ENCODE data around the gene FABP7. TPM values are rescaled to one million over a fixed set of nuclear protein-coding genes. Genes with fewer than 3 reads are reported as not detected.

Gene FABP7
- total RNA-seq, 2 experiments from 2014 or later, result not detected

GRCh38 chr6:122766256-122766655 lies 13.3 kb upstream of the FABP7 start:
- Mint-ChIP-seq H3K27me3 (ENCODE audit: low read depth) (peaks cover 11% of the 10 kb centered on the region), H3K4me3 (no peak overlapping the region), H3K9me3 (ENCODE audit: insufficient read depth) (no peaks in the 10 kb centered on the region), H3K4me1 (ENCODE audit: low read depth) (no peaks in the 10 kb centered on the region), H3K27ac (no peak overlapping the region), H3K36me3 (ENCODE audit: low read depth) (no peaks in the 10 kb centered on the region)
- no peak for ATAC-seq
- no peak for DNase-seq
- CTCF ChIA-PET, result no interaction called here
- POLR2A ChIA-PET, result no interaction called here

GRCh38 chr6:122770835-122771601 lies 8.5 kb upstream of the FABP7 start:
- no peaks in the 10 kb centered on the region for H3K36me3 Mint-ChIP-seq (ENCODE audit: low read depth)
- H3K27me3 Mint-ChIP-seq (ENCODE audit: low read depth), result peaks cover 20% of the 10 kb centered on the region
- no peaks in the 10 kb centered on the region for H3K4me1 Mint-ChIP-seq (ENCODE audit: low read depth)
- ChIA-PET CTCF (no interaction called here), POLR2A (no interaction called here)
- no peak for DNase-seq
- H3K4me3 Mint-ChIP-seq, result no peak overlapping the region
- no peak for ATAC-seq
- H3K9me3 Mint-ChIP-seq (ENCODE audit: insufficient read depth), result no peaks in the 10 kb centered on the region
- H3K27ac Mint-ChIP-seq, result no peak overlapping the region

- Mint-ChIP-seq H3K36me3 (ENCODE audit: low read depth) (no peaks in the 10 kb centered on the region), H3K9me3 (ENCODE audit: insufficient read depth) (no peaks in the 10 kb centered on the region), H3K4me1 (ENCODE audit: low read depth) (no peaks in the 10 kb centered on the region), H3K4me3 (no peak overlapping the region), H3K27me3 (ENCODE audit: low read depth) (peaks cover 18% of the 10 kb centered on the region), H3K27ac (no peak overlapping the region)
- DNase-seq (no peak), ATAC-seq (no peak)
- ChIA-PET POLR2A (no interaction called here), CTCF (no interaction called here)
Observed at GRCh38 chr6:122772724-122773415, 6.6 kb upstream of the FABP7 start.

GRCh38 chr6:122775975-122776374 lies 3.5 kb upstream of the FABP7 start:
- H3K4me3 Mint-ChIP-seq, result no peak overlapping the region
- no peaks in the 10 kb centered on the region for H3K9me3 Mint-ChIP-seq (ENCODE audit: insufficient read depth)
- DNase-seq (no peak), ATAC-seq (no peak)
- no peak overlapping the region for H3K27ac Mint-ChIP-seq
- no peaks in the 10 kb centered on the region for H3K4me1 Mint-ChIP-seq (ENCODE audit: low read depth)
- H3K27me3 Mint-ChIP-seq (ENCODE audit: low read depth), result peaks cover 32% of the 10 kb centered on the region
- H3K36me3 Mint-ChIP-seq (ENCODE audit: low read depth), result no peaks in the 10 kb centered on the region
- ChIA-PET POLR2A (no interaction called here), CTCF (no interaction called here)

- ChIA-PET CTCF (no interaction called here), POLR2A (no interaction called here)
- H3K27me3 Mint-ChIP-seq (ENCODE audit: low read depth), result peaks cover 27% of the 10 kb centered on the region
- H3K9me3 Mint-ChIP-seq (ENCODE audit: insufficient read depth), result no peaks in the 10 kb centered on the region
- DNase-seq (no peak), ATAC-seq (no peak)
- H3K4me1 Mint-ChIP-seq (ENCODE audit: low read depth), result no peaks in the 10 kb centered on the region
- H3K4me3 Mint-ChIP-seq, result no peak overlapping the region
- no peaks in the 10 kb centered on the region for H3K36me3 Mint-ChIP-seq (ENCODE audit: low read depth)
- H3K27ac Mint-ChIP-seq, result no peak overlapping the region
Observed at GRCh38 chr6:122778302-122778701, 1.2 kb upstream of the FABP7 start.

GRCh38 chr6:122778985-122779661 lies 393 bp upstream of the FABP7 start:
- H3K9me3 Mint-ChIP-seq (ENCODE audit: insufficient read depth), result no peaks in the 10 kb centered on the region
- H3K36me3 Mint-ChIP-seq (ENCODE audit: low read depth), result no peaks in the 10 kb centered on the region
- ChIA-PET CTCF (no interaction called here), POLR2A (no interaction called here)
- no peaks in the 10 kb centered on the region for H3K4me1 Mint-ChIP-seq (ENCODE audit: low read depth)
- peaks cover 31% of the 10 kb centered on the region for H3K27me3 Mint-ChIP-seq (ENCODE audit: low read depth)
- no peak overlapping the region for H3K4me3 Mint-ChIP-seq
- H3K27ac Mint-ChIP-seq, result no peak overlapping the region
- DNase-seq (no peak), ATAC-seq (no peak)

- ATAC-seq, result no peak
- POLR2A ChIA-PET, result no interaction called here
- CTCF ChIA-PET, result no interaction called here
- H3K4me3 Mint-ChIP-seq, result no peak overlapping the region
- peaks cover 31% of the 10 kb centered on the region for H3K27me3 Mint-ChIP-seq (ENCODE audit: low read depth)
- H3K36me3 Mint-ChIP-seq (ENCODE audit: low read depth), result no peaks in the 10 kb centered on the region
- no peak for DNase-seq
- H3K9me3 Mint-ChIP-seq (ENCODE audit: insufficient read depth), result no peaks in the 10 kb centered on the region
- no peaks in the 10 kb centered on the region for H3K4me1 Mint-ChIP-seq (ENCODE audit: low read depth)
- no peak overlapping the region for H3K27ac Mint-ChIP-seq
Observed at GRCh38 chr6:122780114-122780513, 598 bp downstream of the FABP7 start.

GRCh38 chr6:122781716-122782115 lies 2.2 kb downstream of the FABP7 start:
- no peaks in the 10 kb centered on the region for H3K4me1 Mint-ChIP-seq (ENCODE audit: low read depth)
- ATAC-seq (no peak), DNase-seq (no peak)
- H3K9me3 Mint-ChIP-seq (ENCODE audit: insufficient read depth), result no peaks in the 10 kb centered on the region
- H3K4me3 Mint-ChIP-seq, result no peak overlapping the region
- CTCF ChIA-PET, result no interaction called here
- no peak overlapping the region for H3K27ac Mint-ChIP-seq
- H3K27me3 Mint-ChIP-seq (ENCODE audit: low read depth), result peaks cover 32% of the 10 kb centered on the region
- POLR2A ChIA-PET, result no interaction called here
- no peaks in the 10 kb centered on the region for H3K36me3 Mint-ChIP-seq (ENCODE audit: low read depth)

GRCh38 chr6:122783401-122783800 lies 3.9 kb downstream of the FABP7 start:
- Mint-ChIP-seq H3K4me1 (ENCODE audit: low read depth) (no peaks in the 10 kb centered on the region), H3K36me3 (ENCODE audit: low read depth) (no peaks in the 10 kb centered on the region), H3K9me3 (ENCODE audit: insufficient read depth) (no peaks in the 10 kb centered on the region), H3K27ac (no peak overlapping the region), H3K4me3 (no peak overlapping the region), H3K27me3 (ENCODE audit: low read depth) (peaks cover 43% of the 10 kb centered on the region)
- ChIA-PET POLR2A (no interaction called here), CTCF (interaction anchor here (0.9 kb wide), 1 partner anchor 56 kb away, joined by 3 read pairs; no protein-coding TSS in a partner anchor)
- no peak for DNase-seq
- no peak for ATAC-seq

GRCh38 chr6:122785891-122786290 lies 6.4 kb downstream of the FABP7 start:
- Mint-ChIP-seq H3K27me3 (ENCODE audit: low read depth) (peaks cover 50% of the 10 kb centered on the region), H3K4me3 (no peak overlapping the region), H3K9me3 (ENCODE audit: insufficient read depth) (no peaks in the 10 kb centered on the region), H3K36me3 (ENCODE audit: low read depth) (no peaks in the 10 kb centered on the region), H3K27ac (no peak overlapping the region), H3K4me1 (ENCODE audit: low read depth) (peaks cover 10% of the 10 kb centered on the region)
- ATAC-seq (no peak), DNase-seq (no peak)
- ChIA-PET CTCF (interaction anchor here (1.0 to 1.4 kb wide), 2 partner anchors 11 to 55 kb away, joined by 3 read pairs; no protein-coding TSS in a partner anchor), POLR2A (no interaction called here)

GRCh38 chr6:122787721-122788120 lies 8.2 kb downstream of the FABP7 start:
- Mint-ChIP-seq H3K27me3 (ENCODE audit: low read depth) (peaks cover 54% of the 10 kb centered on the region), H3K9me3 (ENCODE audit: insufficient read depth) (no peaks in the 10 kb centered on the region), H3K36me3 (ENCODE audit: low read depth) (no peaks in the 10 kb centered on the region), H3K27ac (no peak overlapping the region), H3K4me3 (no peak overlapping the region), H3K4me1 (ENCODE audit: low read depth) (peaks cover 10% of the 10 kb centered on the region)
- ChIA-PET POLR2A (no interaction called here), CTCF (interaction anchor here (1.4 kb wide), 1 partner anchor 61 kb away, joined by 4 read pairs; no protein-coding TSS in a partner anchor)
- ATAC-seq, result no peak
- no peak for DNase-seq

- H3K36me3 Mint-ChIP-seq (ENCODE audit: low read depth), result no peaks in the 10 kb centered on the region
- H3K4me3 Mint-ChIP-seq, result no peak overlapping the region
- ChIA-PET POLR2A (no interaction called here), CTCF (interaction anchor here (0.7 to 1.8 kb wide), 4 partner anchors 10 to 61 kb away, joined by 3 to 13 read pairs (median 4); no protein-coding TSS in a partner anchor)
- H3K27me3 Mint-ChIP-seq (ENCODE audit: low read depth), result peaks cover 53% of the 10 kb centered on the region
- DNase-seq (no peak), ATAC-seq (no peak)
- no peaks in the 10 kb centered on the region for H3K9me3 Mint-ChIP-seq (ENCODE audit: insufficient read depth)
- H3K27ac Mint-ChIP-seq, result no peak overlapping the region
- H3K4me1 Mint-ChIP-seq (ENCODE audit: low read depth), result peaks cover 10% of the 10 kb centered on the region
Observed at GRCh38 chr6:122788208-122788607, 8.7 kb downstream of the FABP7 start.

Measured in activated CD8-positive, alpha-beta T cell treated with anti-CD3 and anti-CD28 coated beads, Interleukin-2, amount 10 ng/mL, durations not matched to agents 7 days and 5 days (primary cell).